CD4-positive, alpha-beta T cell treated with Interleukin-17A for 4 hours (primary cell): ENCODE measurements around the gene GGN.
"Not testable (repeated sequence)": the region's sequence is repeated elsewhere in the genome, so short reads cannot be mapped to it uniquely, and the experiment has no call there.

Source experiments
- DNase-seq: peaks from one replicate; pipeline ENCODE4 v3.0.0-alpha.2; 2020; ENCODE audit warnings: mixed read lengths

The GGN gene

GRCh38 chr19:38360839-38361631, 26.8 kb downstream of the GGN start:
- DNase-seq, result no peak

GRCh38 chr19:38360351-38360750, 27.5 kb downstream of the GGN start:
- DNase-seq, result no peak

GRCh38 chr19:38359242-38360021, 28.4 kb downstream of the GGN start:
- DNase-seq, result no peak

GRCh38 chr19:38358071-38358470, 29.8 kb downstream of the GGN start:
- DNase-seq, result no peak

- no peak for DNase-seq
These were observed 31.8 kb downstream of the GGN start for GRCh38 chr19:38355728-38356725.

GRCh38 chr19:38352611-38353010, 35.2 kb downstream of the GGN start:
- no peak for DNase-seq

GRCh38 chr19:38351865-38352395, 35.9 kb downstream of the GGN start:
- DNase-seq, result no peak

- DNase-seq, result no peak
These were observed 37.0 kb downstream of the GGN start for GRCh38 chr19:38350883-38351282.

- DNase-seq, result no peak
These were observed 41.0 kb downstream of the GGN start for GRCh38 chr19:38346837-38347236.

GRCh38 chr19:38340927-38341326, 46.9 kb downstream of the GGN start:
- no peak for DNase-seq

GRCh38 chr19:38339011-38339410, 48.8 kb downstream of the GGN start:
- DNase-seq, result not testable (repeated sequence)

- peak; percentile 19 for DNase-seq
These were observed 50.5 kb downstream of the GGN start for GRCh38 chr19:38337360-38337653.

GRCh38 chr19:38336638-38337359, 51.0 kb downstream of the GGN start:
- peak; percentile 98 for DNase-seq

GRCh38 chr19:38335949-38336637, 51.7 kb downstream of the GGN start:
- DNase-seq, result peak; percentile 96
